OCI-LY7 (cell line): ENCODE results near the gene SOX18.

Source experiments
- CTCF ChIP-seq: fragments of 200-600 bp; sonication (generic); conservative IDR thresholded peaks from 2 replicates; pipeline ENCODE4 v1.5.1; 2014; ENCODE audit warnings: mild to moderate bottlenecking, antibody characterized with exemption, low read length, moderate library complexity, mixed read lengths
- EZH2phosphoT487 ChIP-seq: fragments of 200-600 bp; sonication (generic); IDR thresholded peaks from 2 replicates; pipeline ENCODE4 v1.6.1; 2018; ENCODE audit warnings: low read depth, borderline replicate concordance, mild to moderate bottlenecking, mixed run types, antibody characterized with exemption, low read length, moderate library complexity, mixed read lengths

- TF ChIP-seq CTCF: no peak
- no peak for TF ChIP-seq EZH2phosphoT487
Observed at GRCh38 chr20:64051033-64051452, 1.6 kb upstream of the SOX18 start.
